BLaER1 treated with 17β-estradiol and CSF1 and Interleukin-3, amounts not matched to agents 10 nM and 100 nM (cell line): ENCODE measurements around the gene PHLPP2.
A peak's percentile ranks its signal among the peaks of the same experiment; 100 is the strongest.

ENCODE experiments used
- H3K27ac ChIP-seq, 11 experiments: shearing (Covaris generic); formaldehyde crosslinking; 2 replicates each; pipeline ENCODE4 v1.8.1; 2022
- H3K27me3 ChIP-seq, 11 experiments: shearing (Covaris generic); formaldehyde crosslinking; 2 replicates each; pipeline ENCODE4 v1.8.1; 2022
- H3K36me3 ChIP-seq, 11 experiments: shearing (Covaris generic); formaldehyde crosslinking; 2 replicates each; pipeline ENCODE4 v1.8.1; 2022
- H3K4me1 ChIP-seq, 10 experiments: shearing (Covaris generic); formaldehyde crosslinking; 2 replicates each; pipeline ENCODE4 v1.8.1; 2022
- H3K4me2 ChIP-seq, 11 experiments: shearing (Covaris generic); formaldehyde crosslinking; 2 replicates each; pipeline ENCODE4 v1.8.1; 2022
- H3K4me3 ChIP-seq, 10 experiments: shearing (Covaris generic); formaldehyde crosslinking; 2 replicates each; pipeline ENCODE4 v1.8.1; 2022
- H3K9ac ChIP-seq, 11 experiments: shearing (Covaris generic); formaldehyde crosslinking; 2 replicates each; pipeline ENCODE4 v1.8.1; 2022
- H3K9me3 ChIP-seq, 11 experiments: shearing (Covaris generic); formaldehyde crosslinking; replicated peaks in 1 of 11; 2 replicates each; pipeline ENCODE4 v1.8.1; 2022
- H4K20me1 ChIP-seq, 11 experiments: shearing (Covaris generic); formaldehyde crosslinking; 2 replicates each; pipeline ENCODE4 v1.8.1; 2022
- Cebpa-rat ChIP-seq, 11 experiments: shearing (Covaris generic); IDR thresholded peaks; 2 replicates each; pipeline ENCODE4 v1.8.1; 2022

The PHLPP2 gene

DNA sequence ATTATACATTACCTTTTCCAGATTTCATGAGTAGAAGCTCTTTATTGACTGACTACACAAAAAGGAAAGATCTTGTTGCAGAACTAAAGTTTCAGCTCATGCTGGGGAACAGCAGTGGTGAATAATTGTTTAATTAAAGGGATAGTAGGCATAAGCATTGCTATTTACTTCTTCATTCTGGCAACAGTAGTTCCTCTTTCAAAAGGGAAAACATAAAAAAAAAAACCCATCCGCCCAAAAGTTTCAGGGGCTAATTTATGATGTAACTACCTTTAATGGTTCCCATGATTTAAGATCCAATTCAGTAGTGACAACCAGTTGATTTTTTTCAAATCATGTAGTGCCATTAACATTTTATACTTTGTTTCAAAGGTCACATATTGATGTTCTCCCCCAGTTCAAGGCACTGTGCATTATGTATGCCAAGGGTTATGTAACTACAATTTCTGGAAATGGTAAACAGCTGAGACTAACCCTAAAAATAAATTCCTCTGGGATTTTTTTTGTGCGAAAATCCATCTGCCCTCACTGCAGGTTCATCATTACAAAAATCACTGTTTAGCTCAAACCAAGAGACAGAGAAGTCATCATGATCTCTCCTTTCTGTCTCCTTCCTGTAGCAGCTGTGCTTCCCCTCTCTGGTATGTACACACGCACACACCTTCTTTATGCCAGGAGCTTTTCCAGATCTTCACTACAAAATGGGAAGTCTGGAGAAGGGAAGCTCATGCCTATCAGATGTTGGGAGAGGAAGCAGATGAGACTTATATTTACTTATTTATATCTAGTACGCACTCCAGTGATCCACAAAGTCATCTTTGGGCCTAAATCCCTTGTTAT is 2.2 kb upstream of the PHLPP2 start:
- no peak overlapping the region; a peak in 1 of 20 replicates for H3K4me3 ChIP-seq
- peak overlapping the region in 5 of 11 experiments; percentile 35 to 65 (median 43); a peak in 10 of 22 replicates for H3K27ac ChIP-seq
- peak overlapping the region in 3 of 11 experiments; percentile 21 to 39 (median 32); a peak in 3 of 22 replicates for H3K9ac ChIP-seq
- peaks cover 39 to 55% (median 46%) of the 10 kb centered on the region in 10 experiments for H3K4me1 ChIP-seq
- H4K20me1 ChIP-seq: peaks cover 0 to 44% (median 23%) of the 10 kb centered on the region in 11 experiments; a peak in 18 of 22 replicates
- peak overlapping the region; percentile 31 to 84 (median 62); a peak in 21 of 22 replicates for H3K4me2 ChIP-seq
- no peak for TF ChIP-seq Cebpa-rat (IDR thresholded peaks at IDR 0.05)
- peaks cover 17 to 28% (median 23%) of the 10 kb centered on the region in 11 experiments for H3K36me3 ChIP-seq
- H3K27me3 ChIP-seq: peaks cover 6 to 18% (median 17%) of the 10 kb centered on the region in 11 experiments; a peak in 21 of 22 replicates
- no peaks in the 10 kb centered on the region for H3K9me3 ChIP-seq

DNA sequence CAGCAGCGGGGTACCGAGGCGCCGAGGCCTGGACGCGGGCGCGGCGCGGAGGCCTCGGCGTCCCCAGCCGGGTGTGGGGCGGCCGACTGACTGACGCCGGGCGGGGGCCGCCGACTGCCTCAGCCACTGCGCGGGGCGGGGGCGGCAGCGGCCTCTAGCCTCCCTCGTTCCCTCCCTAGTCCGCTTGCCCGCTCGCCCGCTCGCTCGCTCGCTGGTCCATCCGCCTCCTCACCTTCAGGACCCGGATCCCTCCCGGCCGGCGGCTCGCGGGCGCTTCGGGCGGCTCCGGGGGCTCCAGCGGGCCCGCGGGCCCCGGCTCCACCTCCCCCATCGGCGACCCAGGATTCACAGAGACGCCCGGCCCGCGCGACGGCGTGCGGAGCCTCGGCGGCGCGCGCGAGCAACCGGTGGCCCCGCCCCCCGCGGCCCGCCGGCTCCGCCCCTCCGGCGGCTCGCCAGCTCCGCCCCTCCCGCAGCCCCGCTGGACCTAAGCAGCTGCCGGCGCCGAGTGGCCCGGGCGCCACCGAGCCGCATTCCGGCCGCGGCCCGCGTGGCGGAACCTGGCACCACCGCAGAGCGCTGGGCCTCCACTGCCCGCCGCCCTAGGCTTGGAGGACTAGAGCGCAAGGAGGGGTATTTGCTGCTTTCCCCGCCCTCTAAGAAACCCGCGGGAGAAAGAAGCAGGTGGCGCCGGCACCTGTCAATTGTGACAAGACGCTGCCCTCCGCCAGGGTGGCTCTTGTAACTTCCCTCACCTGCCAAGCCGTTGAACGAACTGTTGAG is 773 bp downstream of the PHLPP2 start:
- peak overlapping the region; percentile 80 to 93 (median 86) for H3K9ac ChIP-seq
- H3K27ac ChIP-seq: peak overlapping the region; percentile 54 to 86 (median 79); a peak in 21 of 22 replicates
- peaks cover 6 to 18% (median 17%) of the 10 kb centered on the region in 11 experiments; a peak in 21 of 22 replicates for H3K27me3 ChIP-seq
- peaks cover 45 to 55% (median 53%) of the 10 kb centered on the region in 10 experiments for H3K4me1 ChIP-seq
- H4K20me1 ChIP-seq: peaks cover 0 to 63% (median 33%) of the 10 kb centered on the region in 11 experiments; a peak in 18 of 22 replicates
- H3K4me2 ChIP-seq: peak overlapping the region; percentile 81 to 96 (median 89)
- H3K36me3 ChIP-seq: 0 out of 22 replicates have a peak, but pooled peaks cover 0 to 4% (median 0%) of the 10 kb centered on the region in 11 experiments
- no peak for TF ChIP-seq Cebpa-rat (IDR thresholded peaks at IDR 0.05)
- no peaks in the 10 kb centered on the region for H3K9me3 ChIP-seq
- peak overlapping the region; percentile 83 to 94 (median 88) for H3K4me3 ChIP-seq

DNA sequence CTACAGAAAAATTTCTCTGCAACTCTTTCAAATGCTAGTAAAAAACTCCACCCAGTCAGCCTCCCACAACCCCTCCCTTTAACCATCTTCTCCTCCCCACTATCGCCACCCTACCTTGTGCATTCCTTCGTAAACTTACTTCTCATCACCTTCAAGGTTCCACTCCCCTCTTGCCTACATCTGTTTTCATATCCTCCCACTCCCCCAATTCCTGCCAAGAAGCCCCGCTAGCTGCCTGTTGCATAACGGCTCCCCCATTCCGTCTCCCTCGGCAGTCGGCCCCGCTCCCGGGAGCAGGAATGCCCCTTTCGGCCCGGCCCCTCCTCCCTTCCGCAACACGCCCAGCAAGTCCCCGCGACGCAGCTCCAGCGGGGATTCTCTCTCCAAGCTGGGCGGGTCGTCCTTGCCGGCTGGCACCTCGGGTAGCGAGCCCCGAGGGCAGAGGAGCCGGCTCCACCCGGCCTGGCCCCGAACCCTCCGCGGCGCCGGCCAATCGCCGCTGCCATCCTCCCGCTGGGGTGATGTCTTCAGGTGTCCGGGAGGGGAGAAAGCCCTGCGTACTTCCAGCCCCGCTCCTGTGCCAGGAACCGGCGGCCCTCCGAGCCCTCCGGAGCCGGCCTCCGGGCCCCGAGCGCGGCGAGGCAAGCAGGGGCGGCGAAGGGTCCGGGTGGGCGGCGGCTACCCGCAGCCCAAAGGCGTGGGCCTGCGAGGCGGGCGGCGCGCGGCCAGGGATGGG is 1.5 kb downstream of the PHLPP2 start:
- peak overlapping the region; percentile 83 to 94 (median 88) for H3K4me3 ChIP-seq
- H3K27me3 ChIP-seq: peaks cover 6 to 18% (median 17%) of the 10 kb centered on the region in 11 experiments; a peak in 21 of 22 replicates
- peaks cover 0 to 66% (median 32%) of the 10 kb centered on the region in 11 experiments; a peak in 18 of 22 replicates for H4K20me1 ChIP-seq
- H3K4me1 ChIP-seq: peaks cover 38 to 48% (median 45%) of the 10 kb centered on the region in 10 experiments
- no peak for TF ChIP-seq Cebpa-rat (IDR thresholded peaks at IDR 0.05)
- H3K9ac ChIP-seq: peak overlapping the region; percentile 80 to 93 (median 86)
- H3K27ac ChIP-seq: peak overlapping the region; percentile 54 to 86 (median 79); a peak in 21 of 22 replicates
- no peaks in the 10 kb centered on the region for H3K9me3 ChIP-seq
- H3K4me2 ChIP-seq: peak overlapping the region; percentile 81 to 96 (median 89)
- H3K36me3 ChIP-seq: peaks cover 0 to 7% (median 0%) of the 10 kb centered on the region in 11 experiments; a peak in 1 of 22 replicates

DNA sequence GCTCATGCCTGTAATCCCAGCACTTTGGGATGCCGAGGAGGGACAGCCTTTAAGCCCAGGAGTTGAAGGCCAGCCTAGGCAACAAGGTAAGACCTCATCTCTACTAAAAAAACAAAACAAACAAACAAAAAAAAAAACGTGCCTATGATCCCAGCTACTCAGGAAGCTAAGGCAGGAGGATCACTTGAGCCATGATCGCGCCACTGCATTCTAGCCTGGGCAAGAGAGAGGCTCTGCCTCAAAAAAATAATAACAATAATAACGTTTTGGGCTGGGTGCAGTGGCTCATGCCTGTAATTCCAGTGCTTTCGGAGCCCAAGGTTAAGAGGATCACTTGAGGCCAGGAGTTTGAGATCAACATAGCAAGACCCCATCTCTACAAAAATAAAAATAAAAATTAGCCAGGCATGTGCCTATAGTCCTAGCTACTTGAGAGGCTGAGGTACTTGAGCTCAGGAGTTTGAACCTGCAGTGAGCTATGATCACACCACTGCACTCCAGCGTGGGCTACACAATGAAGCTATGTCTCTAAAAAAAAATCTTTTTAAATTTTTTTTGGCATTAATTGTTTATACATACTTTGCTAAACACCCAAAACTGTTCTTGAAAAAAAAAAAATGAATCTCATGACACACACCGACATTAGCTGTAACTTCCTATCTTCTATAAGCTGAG is 3.3 kb downstream of the PHLPP2 start:
- H3K4me2 ChIP-seq: peak overlapping the region in 7 of 11 experiments; percentile 81 to 95 (median 89); a peak in 8 of 22 replicates
- H3K4me1 ChIP-seq: peaks cover 20 to 30% (median 29%) of the 10 kb centered on the region in 10 experiments
- H3K4me3 ChIP-seq: no peak overlapping the region
- H3K27ac ChIP-seq: no peak overlapping the region
- H4K20me1 ChIP-seq: peaks cover 0 to 81% (median 35%) of the 10 kb centered on the region in 11 experiments; a peak in 18 of 22 replicates
- no peak overlapping the region for H3K9ac ChIP-seq
- peaks cover 0 to 7% (median 0%) of the 10 kb centered on the region in 11 experiments; a peak in 1 of 22 replicates for H3K36me3 ChIP-seq
- H3K9me3 ChIP-seq: no peaks in the 10 kb centered on the region
- no peak for TF ChIP-seq Cebpa-rat (IDR thresholded peaks at IDR 0.05)
- peaks cover 6 to 18% (median 17%) of the 10 kb centered on the region in 11 experiments; a peak in 21 of 22 replicates for H3K27me3 ChIP-seq

DNA sequence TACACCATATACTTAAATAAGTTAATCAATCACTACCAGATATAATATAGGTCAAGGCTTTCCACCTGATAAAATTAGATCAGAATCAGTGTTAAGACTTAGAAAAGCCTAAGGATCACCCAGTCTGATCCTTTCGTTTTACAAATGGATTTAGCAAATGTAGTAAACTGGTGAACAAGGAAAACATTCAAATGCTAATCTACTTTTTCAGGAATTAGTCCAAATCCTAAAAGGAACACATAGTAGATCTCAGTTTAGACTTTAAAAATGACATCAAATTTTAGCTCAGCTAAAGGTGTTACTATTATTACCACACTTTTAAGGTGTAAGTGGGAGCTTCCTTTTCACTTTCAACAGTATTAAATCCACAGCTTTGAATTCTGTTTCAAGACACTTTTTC is 12.0 kb downstream of the PHLPP2 start:
- Histone ChIP-seq H3K4me1 (peaks cover 0 to 4% (median 0%) of the 10 kb centered on the region in 10 experiments; a peak in 1 of 20 replicates), H3K27ac (no peak overlapping the region)

DNA sequence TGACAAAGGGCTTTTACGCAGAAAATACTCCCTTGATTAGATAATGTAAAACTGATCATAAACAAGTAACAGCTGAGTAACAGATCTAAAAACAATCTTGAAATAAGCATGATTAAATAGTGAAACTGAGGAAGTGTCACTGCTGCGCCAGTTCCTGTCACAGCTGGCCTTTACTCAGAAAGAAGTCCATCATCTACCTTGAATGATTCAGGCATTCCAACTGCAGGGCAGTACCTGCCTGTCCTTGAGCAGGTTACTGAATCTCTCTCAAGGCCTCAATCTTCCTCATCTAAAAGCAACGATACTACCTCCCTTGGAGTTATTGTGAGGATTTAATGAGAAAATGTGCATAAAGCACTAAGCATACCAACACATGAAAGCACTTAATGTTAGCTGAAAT is 12.7 kb downstream of the PHLPP2 start:
- Histone ChIP-seq H3K4me1 (peaks cover 0 to 4% (median 0%) of the 10 kb centered on the region in 10 experiments; a peak in 1 of 20 replicates), H4K20me1 (peaks cover 0 to 65% (median 0%) of the 10 kb centered on the region in 11 experiments; a peak in 9 of 22 replicates), H3K4me2 (no peak overlapping the region), H3K27me3 (no peaks in the 10 kb centered on the region), H3K9me3 (no peaks in the 10 kb centered on the region), H3K4me3 (no peak overlapping the region), H3K9ac (no peak overlapping the region), H3K27ac (no peak overlapping the region), H3K36me3 (peaks cover 0 to 35% (median 19%) of the 10 kb centered on the region in 11 experiments; a peak in 18 of 22 replicates)
- no peak for TF ChIP-seq Cebpa-rat (IDR thresholded peaks at IDR 0.05)

More for the DNA sequence above, 12.0 kb downstream of the PHLPP2 start:
- H3K27me3 ChIP-seq: no peaks in the 10 kb centered on the region
- no peak overlapping the region for H3K4me2 ChIP-seq
- H3K4me3 ChIP-seq: no peak overlapping the region
- H4K20me1 ChIP-seq: peaks cover 0 to 72% (median 0%) of the 10 kb centered on the region in 11 experiments; a peak in 9 of 22 replicates
- H3K9me3 ChIP-seq: no peaks in the 10 kb centered on the region
- no peak overlapping the region for H3K9ac ChIP-seq
- TF ChIP-seq Cebpa-rat (IDR thresholded peaks at IDR 0.05): no peak
- peaks cover 0 to 29% (median 17%) of the 10 kb centered on the region in 11 experiments; a peak in 17 of 22 replicates for H3K36me3 ChIP-seq

DNA sequence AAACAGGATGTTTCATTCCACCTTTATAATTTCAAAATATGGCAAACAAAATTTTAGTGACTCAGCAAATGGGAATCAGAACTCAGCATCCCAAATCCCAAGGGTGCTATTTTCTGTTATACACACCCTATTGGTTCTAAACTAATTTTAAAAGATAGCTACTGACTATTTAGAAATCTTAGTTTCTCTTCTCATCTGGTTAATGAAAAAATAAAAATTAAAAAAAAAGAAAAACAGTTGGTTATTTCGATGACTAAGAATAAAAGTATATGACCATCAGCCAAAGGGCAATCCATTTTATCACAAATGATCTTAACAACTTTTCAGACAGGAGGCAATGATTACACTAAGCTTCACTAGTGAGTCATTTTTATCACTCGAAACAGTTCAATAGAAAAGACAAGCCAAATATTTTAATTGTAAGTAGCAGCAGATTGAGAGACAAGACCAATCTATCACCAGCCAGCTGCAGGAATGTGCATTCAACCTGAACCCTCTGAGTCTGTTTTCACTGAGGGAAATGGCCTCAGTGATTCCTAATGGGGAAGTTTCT is 15.2 kb downstream of the PHLPP2 start:
- no peak overlapping the region for H3K9ac ChIP-seq
- H4K20me1 ChIP-seq: peaks cover 0 to 48% (median 0%) of the 10 kb centered on the region in 11 experiments; a peak in 5 of 22 replicates
- no peak overlapping the region for H3K27ac ChIP-seq
- no peak for TF ChIP-seq Cebpa-rat (IDR thresholded peaks at IDR 0.05)
- H3K9me3 ChIP-seq: no peaks in the 10 kb centered on the region
- peaks cover 0 to 31% (median 12%) of the 10 kb centered on the region in 11 experiments; a peak in 17 of 22 replicates for H3K36me3 ChIP-seq
- no peaks in the 10 kb centered on the region for H3K27me3 ChIP-seq
- H3K4me3 ChIP-seq: no peak overlapping the region
- H3K4me2 ChIP-seq: peak overlapping the region in 1 of 11 experiments; percentile 4; a peak in 1 of 22 replicates
- peaks cover 0 to 4% (median 0%) of the 10 kb centered on the region in 10 experiments; a peak in 1 of 20 replicates for H3K4me1 ChIP-seq
